GM21717 (cell line): Measurements from ENCODE around the gene CNOT2.

Experiments used
- ATAC-seq: cut with Tn5 transposase; IDR thresholded peaks from one replicate; pipeline ENCODE4 v1.9.1; 2021; ENCODE audit warnings: mild to moderate bottlenecking, moderate library complexity; ENCODE audit not compliant: unreplicated experiment

CNOT2 gene

DNA sequence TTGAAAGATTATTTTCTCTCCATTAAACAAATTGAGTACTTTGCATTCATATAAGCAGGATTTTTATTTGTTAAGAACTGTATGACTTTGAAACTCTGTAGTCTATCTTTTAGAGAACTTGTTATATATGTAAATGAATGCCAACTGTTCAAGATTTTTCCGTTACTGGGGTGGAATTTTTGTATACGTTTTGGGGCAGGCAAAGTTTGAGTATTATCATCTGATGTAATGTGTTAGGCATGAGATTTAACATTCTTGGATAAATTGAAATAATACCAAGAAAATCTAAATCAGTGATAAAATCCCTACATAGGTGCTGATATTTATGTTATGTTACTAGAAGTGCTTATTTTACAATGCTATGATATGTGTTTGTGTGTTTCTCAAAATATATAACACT, 8.4 kb downstream of the CNOT2 start:
- no peak for ATAC-seq

DNA sequence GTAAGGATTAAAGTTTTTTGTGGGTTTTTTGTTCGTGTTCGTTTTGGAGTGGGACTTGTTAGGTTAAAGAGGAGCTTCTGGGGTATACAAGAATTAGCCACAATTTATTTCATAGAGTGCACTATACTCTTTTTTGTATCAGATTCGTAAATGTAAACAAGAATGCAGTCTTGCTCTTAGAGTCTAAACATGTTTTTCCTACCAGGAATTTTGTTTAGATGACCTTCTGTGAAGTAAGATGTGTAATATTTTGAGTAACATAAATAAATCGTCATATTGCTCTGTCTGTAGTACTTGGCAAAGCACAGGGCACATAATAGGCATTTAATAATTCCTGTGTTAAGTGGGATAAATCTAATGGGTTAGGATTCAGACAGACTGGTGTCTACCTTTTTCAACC, 9.6 kb downstream of the CNOT2 start:
- no peak for ATAC-seq

DNA sequence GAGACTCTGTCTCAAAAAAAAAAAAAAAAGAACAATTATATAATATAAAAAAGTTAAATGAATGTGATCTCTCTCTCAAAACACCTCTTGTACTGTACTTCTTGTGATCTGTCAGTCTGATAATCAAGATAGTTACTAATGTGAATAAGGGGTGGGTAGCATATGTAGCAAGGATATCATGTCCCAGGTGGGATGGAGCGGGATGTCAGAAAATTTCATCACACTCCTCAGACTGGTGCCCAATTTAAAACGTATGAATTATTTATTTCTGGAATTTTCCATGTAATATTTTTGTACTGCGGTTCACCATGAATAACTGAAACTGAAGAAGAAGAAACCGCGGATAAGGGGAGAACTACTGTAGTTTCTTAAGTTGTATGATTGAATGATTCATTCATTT, 11.0 kb downstream of the CNOT2 start:
- no peak for ATAC-seq

DNA sequence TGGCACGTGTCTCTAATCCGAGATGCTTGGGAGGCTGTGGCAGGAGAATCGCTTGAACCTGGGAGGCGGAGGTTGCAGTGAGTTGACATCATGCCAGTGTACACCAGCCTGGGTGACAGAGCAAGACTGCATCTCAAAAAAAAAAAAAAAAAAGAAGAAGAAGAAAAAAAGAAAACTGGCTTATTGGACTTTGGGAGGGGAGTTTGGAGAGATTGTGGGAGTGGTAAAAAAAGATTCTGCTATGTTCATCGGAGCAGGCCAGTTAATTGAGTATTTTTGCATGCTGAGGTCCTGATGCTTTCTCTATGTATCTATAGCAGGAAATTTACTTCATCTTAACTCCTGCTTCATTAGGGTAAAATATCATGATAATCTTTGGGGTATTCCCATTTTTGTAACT, 11.6 kb downstream of the CNOT2 start:
- no peak for ATAC-seq

DNA sequence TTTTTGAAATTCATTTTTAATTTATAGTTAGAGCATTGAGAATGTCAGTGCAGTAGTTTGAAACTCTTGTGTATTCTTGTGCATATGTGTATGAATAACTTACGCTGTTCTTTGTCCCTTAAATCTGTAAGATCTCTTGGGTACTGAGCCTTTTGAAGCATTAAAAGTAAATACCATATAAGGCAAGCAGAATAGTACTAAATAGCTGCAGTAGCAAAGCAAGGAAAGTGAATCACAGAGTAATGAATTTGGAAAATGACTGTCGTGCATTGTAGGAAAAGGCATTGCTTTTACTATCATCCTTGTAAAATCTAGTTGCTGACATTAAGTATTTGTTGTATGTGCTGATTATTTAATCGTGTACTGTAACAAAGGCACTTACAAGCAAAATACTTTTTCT, 12.1 kb downstream of the CNOT2 start:
- ATAC-seq: no peak

DNA sequence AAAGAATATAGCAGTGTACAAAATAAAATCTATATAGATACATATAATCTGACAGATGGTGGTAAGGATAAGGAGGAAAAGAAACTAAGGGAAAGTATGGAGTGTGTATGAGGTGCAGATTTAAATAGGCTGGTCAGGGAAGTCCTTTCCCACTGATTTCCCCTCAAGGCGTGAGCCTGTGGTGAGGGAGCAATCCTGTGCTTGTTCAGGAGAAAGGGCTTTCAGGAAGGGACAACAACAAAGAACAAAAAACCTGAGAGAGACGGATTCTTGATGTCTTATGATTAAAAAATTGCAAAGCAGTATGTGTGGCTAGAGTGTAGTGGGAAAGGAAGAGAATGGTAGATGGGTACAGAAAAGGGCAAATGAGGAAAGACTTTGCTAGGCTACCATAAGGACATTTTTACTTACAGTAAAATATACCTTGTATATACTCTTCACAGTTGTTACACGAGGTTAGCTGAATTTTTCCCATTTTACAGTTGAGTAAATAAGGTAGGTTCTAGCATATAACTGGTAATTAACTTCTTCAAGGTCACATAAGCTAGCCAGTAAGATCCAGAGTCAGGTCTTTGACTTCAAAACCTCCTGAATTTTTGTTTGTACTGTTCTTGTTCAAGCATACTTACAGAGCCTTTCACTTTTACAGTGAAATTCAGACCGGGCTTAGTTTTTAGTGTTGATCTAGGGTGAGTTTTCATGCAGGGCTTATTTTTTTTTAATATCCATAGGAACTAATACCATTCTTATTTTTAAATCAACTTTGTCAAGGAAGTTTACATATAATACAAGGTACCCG, 15.6 kb downstream of the CNOT2 start:
- no peak for ATAC-seq

DNA sequence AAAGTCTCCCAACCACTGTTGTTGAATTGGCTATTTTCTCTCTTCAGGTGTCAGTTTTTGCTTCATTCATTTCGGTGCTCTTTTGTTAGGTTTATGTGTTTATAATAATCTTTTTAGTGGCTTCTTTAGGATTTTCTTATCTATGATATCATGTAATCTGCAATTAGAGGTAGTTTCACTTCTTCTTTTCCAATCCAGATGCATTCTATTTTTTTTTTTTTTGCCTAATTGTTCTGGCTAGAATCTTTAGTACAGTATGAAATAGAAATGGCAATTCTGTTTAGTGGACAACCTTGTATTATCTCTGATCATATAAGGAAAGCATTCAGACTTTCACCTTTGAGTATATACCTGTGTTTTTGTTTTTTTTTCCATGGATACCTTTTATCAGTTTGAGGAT, 17.4 kb downstream of the CNOT2 start:
- no peak for ATAC-seq

DNA sequence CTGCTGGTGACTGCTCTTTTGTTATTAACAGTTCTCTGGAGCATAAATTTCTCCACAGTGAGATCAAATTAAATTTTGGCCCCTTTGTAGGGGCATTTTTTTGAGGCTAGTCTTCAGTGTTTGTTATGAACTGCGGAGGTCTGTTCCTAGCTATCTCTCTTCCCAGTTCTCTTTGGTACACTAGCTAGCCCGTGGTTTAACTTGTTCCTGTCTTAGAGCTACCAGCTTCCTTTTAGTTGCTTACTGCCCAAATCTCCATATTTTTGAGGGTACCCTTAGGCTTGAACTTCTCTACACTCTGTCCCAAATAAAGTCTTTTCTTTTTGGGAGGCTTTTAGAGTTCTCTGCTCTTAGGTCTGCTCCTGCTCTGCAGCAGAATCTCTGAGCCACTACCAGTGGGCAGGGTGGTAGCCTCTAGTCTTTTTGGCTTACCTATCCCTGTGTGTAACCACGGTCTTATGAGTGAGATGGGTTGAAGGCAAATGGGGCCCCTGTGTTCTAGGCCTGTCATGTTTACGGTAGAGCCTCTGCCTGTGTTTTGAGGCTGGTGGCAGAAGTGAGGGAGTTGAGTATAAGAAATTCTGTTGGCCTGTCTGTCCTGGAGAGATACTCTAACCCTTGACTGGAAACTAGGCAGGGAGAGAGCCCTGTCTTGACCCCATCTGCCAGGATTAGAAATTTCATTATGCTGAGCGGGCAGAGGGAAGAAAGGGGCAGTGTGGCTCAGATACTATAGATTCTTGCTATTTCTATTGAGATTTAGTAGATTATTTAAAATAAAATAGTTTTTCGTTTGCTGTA, 21.0 kb downstream of the CNOT2 start:
- ATAC-seq: no peak

DNA sequence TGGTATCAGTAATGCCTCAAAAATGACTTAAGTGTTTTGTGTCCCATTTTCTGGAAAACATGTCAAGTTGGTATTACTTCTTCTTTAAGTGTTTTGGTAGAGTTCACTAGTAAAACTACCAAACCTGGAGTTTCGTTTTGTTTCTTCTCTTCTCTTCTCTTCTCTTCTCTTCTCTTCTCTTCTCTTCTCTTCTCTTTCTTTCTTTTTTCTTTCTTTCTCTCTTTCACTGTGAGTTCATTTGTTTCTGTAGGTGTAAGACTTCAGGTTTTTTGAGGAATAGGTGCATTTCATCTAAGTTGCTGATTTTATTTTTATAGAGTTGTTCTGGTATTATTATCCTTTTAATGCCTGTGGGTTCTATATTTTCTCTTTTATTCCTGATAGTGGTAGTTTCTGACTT, 21.9 kb downstream of the CNOT2 start:
- ATAC-seq: no peak

DNA sequence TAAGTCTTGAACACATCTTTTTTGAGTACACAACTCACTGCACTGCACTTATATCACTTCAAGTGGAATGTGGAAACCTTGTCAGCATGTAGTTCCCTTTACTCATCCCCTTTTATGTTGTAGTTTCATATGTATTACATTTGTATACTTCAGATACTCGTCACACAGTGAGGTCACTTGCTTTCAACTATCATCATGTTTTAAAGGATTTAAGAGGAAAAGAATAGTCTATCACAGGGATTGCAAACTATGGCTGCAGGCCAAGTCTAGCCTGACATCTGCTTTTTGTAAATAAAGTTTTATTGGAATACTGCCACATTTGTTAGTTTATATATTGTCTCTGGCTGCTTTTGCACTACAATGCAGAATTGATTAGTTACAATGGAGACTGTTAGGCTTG, 24.3 kb downstream of the CNOT2 start:
- no peak for ATAC-seq

DNA sequence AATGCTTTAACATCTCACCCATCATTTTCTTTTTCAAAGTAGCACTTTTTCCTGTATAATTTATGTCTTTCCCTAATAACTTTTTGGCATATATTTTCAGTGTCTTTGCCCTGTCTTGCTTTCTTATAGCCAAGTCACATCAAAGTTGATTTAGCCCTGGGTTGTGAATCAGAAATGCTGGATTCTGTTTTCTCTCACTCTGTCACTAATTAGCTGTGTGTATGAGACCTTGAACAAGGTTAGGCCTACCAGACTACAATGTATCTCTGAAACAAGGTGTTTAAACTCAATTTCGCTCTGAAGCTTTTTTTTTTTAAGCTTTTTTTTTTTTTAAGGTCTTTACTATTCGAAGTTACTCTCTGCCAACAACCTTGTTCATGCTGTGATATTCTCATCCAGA, 25.7 kb downstream of the CNOT2 start:
- no peak for ATAC-seq

DNA sequence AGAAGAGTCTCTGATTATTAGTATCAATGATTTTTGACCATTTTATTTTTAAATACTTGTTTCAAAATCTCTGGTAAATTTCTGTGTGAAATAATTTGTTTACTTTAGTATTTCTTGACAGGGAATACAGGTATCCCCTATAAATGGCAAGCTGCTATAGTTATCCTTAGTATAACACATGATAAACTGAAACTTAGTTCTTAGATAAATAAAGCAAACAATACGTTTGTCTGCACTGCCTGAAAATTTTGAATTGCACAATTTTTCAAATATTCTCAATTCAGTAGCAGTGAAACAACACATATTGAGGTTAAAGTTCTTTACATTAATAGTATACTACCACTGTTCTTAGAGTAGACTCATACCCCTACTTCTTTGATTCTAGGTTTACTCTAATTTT, 26.9 kb downstream of the CNOT2 start:
- ATAC-seq: no peak

DNA sequence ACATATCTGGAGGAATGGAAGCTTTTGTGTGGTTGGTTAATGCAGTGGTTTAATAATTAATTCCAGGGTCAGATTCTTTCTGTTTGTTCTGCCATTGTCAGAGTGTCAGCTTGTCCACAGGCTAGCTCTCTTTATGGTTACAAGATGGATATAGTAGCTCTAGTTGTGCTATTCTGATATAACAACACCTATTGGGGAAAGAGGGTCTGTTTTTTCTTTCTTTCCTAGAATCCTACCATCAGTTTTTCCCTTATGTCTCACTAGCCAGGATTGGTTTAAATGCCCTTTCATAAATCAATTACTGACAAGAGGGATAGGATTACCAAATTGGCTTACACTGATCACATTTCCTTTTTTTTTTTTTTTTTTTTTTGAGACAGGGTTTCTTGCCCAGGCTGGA, 27.8 kb downstream of the CNOT2 start:
- no peak for ATAC-seq

DNA sequence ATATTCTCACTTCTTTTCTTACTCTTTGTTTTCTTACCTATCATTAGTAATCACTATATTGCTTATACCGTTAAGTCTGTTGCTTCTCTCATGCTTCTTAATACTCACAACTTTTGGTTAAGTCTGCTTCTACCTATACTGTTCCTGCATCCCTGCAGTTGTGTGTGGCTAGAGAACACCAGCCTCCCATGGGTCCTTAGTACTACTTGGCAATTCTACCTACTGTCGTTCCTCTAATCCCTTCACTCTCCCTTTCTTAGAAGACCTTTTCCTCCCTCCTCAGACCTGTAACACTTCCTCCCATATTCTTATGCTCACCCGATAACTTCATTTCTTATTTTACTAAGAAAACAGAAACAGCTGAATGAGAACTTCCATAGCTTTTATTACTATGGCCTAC, 29.3 kb downstream of the CNOT2 start:
- ATAC-seq: no peak

DNA sequence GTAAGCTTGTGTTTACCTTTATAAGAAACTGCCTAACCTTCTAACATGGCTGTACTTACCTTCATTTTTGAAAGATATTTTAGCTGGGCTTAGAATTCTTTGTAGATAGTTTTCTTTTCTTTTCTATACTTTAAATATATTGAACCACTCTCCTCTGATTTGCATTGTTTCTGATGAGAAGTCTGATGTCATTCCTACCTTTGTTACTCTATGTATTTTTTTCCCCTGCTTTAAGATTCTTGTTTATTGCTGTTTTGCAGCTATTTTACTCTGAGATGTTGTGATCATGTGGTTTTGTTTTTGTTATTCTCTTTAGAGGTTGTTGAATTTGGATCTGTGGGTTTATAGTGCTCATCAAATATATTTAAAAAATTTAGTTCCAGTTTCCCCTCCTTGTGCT, 31.8 kb downstream of the CNOT2 start:
- ATAC-seq: no peak

DNA sequence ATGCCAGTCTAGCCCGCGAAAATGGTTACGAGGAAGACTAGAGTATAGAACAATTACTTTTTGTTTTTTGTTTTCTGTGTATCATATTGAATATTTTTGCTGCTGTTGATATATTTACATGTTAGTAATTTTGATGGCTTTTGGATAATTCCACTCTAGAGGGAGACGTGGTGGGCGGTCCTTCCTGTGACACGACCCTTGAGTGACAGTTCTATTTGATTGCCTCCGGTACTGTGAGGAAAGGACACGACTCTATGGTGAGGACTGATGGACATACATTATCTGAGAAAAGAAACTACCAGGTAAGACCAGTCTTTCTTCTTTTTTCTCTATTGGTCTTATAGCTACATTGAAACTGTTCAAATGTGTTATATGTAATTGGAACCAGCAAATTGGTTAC, 34.7 kb downstream of the CNOT2 start:
- no peak for ATAC-seq

DNA sequence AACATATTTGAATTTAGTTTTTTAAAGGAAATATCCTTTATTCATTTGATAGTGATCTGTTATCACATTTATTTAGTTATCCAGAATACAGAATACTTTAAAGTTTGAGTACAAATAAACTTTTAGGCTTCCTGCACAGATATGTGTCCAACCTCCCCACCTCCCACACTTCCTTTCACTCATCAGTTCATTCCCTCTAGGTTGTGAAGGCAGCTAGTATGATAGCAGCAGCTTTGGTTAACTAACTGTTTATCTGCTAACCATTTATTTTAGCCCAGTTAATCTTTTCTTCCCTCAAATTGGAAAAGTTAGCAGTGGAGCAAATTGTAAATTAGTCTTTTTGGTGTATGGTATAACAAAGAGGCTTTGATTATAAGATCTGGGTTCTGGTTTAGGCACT, 35.7 kb downstream of the CNOT2 start:
- no peak for ATAC-seq

DNA sequence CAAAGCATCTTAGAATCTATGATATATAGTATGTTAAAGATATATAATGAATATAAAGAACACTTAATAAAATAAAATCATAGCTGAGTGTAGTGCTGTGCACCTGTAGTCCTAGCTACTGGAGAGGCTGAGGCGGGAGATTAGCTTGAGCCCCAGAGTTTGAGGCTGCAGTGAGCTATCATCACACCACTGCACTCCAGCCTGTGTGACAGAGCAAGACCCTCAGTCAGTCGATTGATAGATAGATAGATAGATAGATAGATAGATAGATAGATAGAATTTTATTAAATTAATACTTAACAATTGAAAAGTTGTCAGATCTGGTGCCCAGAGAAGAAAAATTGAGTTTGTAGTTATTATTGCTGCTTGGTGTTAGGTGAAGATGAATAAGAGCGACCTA, 40.0 kb downstream of the CNOT2 start:
- ATAC-seq: no peak

DNA sequence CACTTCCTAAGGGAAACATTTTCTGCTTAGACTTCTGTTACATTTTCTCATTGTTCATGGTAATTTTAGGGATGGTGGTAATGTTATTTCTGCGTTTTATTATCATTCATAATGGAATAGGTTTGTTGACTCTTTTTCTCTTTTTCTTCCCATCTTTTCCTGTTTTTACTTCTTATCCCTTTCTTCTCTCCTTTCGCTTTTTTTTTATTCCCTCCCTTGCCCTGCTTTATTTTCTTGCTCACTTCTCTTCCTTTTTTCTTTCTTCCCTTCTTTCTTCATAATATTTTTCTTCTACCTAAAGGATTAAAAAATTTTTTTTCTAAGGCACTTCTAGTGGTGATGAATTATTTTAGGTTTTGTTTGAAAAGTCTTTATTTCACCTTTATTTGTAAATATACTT, 45.6 kb downstream of the CNOT2 start:
- no peak for ATAC-seq

DNA sequence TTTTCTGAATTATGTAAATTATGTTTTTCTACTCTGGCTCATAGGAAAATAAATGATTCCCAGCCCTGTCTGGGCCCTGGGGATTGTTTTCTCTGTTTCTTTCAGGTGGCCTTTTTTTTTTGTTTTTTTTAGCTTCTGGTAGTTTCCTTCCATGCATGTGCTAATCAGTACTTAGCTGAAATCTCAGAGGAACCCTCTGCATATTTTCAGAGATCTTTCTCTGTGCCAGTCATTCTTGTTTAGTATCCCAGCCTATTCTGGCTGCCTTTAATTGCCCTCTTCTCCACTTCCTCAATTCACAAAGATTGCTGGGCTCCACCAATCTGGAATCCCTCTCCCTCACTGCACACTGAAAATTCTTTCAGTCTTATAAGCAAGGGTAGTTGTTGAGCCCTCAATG, 46.9 kb downstream of the CNOT2 start:
- no peak for ATAC-seq

DNA sequence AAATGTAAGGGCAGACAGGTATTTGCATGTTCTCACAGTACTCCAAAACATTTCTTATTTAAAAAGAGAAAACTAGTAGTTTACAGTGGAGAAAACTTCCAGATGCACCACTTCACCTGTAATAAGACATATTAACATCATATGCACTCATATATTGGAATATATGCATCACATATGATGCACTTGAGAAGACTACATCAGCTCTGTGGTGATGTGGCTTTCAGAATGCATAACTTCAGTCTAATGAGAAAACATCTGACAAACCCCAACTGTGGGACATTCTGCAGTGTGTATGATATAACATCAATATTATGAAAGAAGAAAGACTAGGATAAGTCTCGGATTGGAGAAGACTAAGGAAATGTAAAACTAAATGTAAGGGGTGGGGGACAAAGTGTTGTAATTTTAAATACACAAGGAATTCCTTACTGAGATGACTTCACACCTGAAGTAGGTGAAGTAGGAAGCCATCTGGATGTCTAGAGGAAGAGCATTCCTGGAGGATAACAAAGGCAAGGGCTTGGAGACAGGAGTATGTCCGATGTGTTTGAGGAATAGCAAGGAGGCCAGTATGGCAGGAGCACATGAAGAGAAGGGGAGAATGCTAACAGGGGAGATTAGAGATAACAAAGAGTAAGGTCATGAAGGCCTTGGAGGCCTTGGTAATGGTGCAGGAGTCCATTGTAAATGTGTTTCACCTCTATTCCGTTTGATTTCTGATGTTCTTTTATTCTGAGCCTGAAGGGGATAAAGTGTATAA, 49.0 kb downstream of the CNOT2 start:
- ATAC-seq: no peak
